A549 (cell line): ENCODE results near the gene SDF2. TPM values are rescaled to one million over a fixed set of nuclear protein-coding genes. Genes with fewer than 3 reads are reported as not detected.

Experiments
- ATAC-seq, 2 experiments: fragments of 200-7000 bp in 1 of 2; fragments of >200 bp in 1 of 2; cut with Nextera tagmentation in 1 of 2; cut with Tn5 transposase in 1 of 2; 3 replicates each; pipeline versions ENCODE4 v1.8.0 to v1.9.1; 2018 to 2020; ENCODE audit warnings: mild to moderate bottlenecking in 1 of 2, moderate library complexity in 1 of 2
- CTCF ChIA-PET: fragments of 300-600 bp; sonication (Branson Sonifier 250); formaldehyde crosslinking; extraction: SDS; loops from one replicate; lab custom pipeline; 2021; ENCODE audit warnings: antibody characterized with exemption, inconsistent platforms; lab: Yijun Ruan, JAX
- POLR2A ChIA-PET: fragments of 350-600 bp; formaldehyde crosslinking; extraction: SDS; loops from one replicate; lab custom pipeline; 2021; ENCODE audit warnings: antibody characterized with exemption, inconsistent platforms; lab: Yijun Ruan, JAX
- DNase-seq, 2 experiments: peaks; one replicate each; pipeline versions ENCODE4 v3.0.0 to v3.0.0-alpha.2; 2011 to 2016; ENCODE audit warnings: low read depth in 1 of 2, low spot score in 1 of 2
- FAIRE-seq: peaks from 2 replicates; lab custom pipeline; 2011; peaks lifted over from hg19 to GRCh38; lab: Jason Lieb, UNC
- H3K27ac ChIP-seq, 2 experiments: fragments of >200 bp; sonication (Bioruptor Twin); formaldehyde crosslinking; 3 replicates each; pipeline ENCODE4 v1.5.1; 2016 to 2017
- H3K4me1 ChIP-seq: fragments of >200 bp; sonication (Bioruptor Twin); formaldehyde crosslinking; 3 replicates; pipeline ENCODE4 v1.6.1; 2016
- H3K4me2 ChIP-seq: fragments of >200 bp; sonication (Bioruptor Twin); formaldehyde crosslinking; 3 replicates; pipeline ENCODE4 v1.6.1; 2016
- H3K4me3 ChIP-seq: fragments of >200 bp; sonication (Bioruptor Twin); formaldehyde crosslinking; 3 replicates; pipeline ENCODE4 v1.5.1; 2016
- H3K9me3 ChIP-seq: fragments of >200 bp; sonication (Bioruptor Twin); formaldehyde crosslinking; 3 replicates; pipeline ENCODE4 v1.6.1; 2016
- ATOH8 ChIP-seq: fragments of 250-450 bp; sonication (Bioruptor Pico); IDR thresholded peaks from 2 replicates; pipeline ENCODE4 v1.5.0; 2020; ENCODE audit warnings: low read depth, mild to moderate bottlenecking, moderate library complexity
- BHLHE40 ChIP-seq: IDR thresholded peaks from 2 replicates; pipeline ENCODE4 v1.6.1; 2012; ENCODE audit warnings: low read depth, low read length, inconsistent platforms
- CBX2 ChIP-seq: fragments of 200-600 bp; sonication (generic); IDR thresholded peaks from 2 replicates; pipeline ENCODE4 v1.6.1; 2016; ENCODE audit warnings: low read depth, mild to moderate bottlenecking, borderline replicate concordance
- CBX8 ChIP-seq: fragments of 200-600 bp; sonication (generic); IDR thresholded peaks from 2 replicates; pipeline ENCODE4 v1.6.1; 2016
- EHF ChIP-seq: fragments of 250-450 bp; sonication (Bioruptor Pico); IDR thresholded peaks from 2 replicates; pipeline ENCODE4 v1.5.0; 2020; ENCODE audit warnings: mild to moderate bottlenecking
- FOSB ChIP-seq: fragments of 250-450 bp; sonication (Bioruptor Pico); IDR thresholded peaks from 2 replicates; pipeline ENCODE4 v1.5.0; 2020; ENCODE audit warnings: mild to moderate bottlenecking, moderate library complexity
- FOSL2 ChIP-seq, 2 experiments: fragments of 450-650 bp in 1 of 2; fragments of >200 bp in 1 of 2; sonication (Bioruptor Twin) in 1 of 2; formaldehyde crosslinking; IDR thresholded peaks; 2 replicates each; pipeline versions ENCODE4 v1.5.0 to v1.6.1; 2016 to 2020; ENCODE audit warnings: mild to moderate bottlenecking in 1 of 2, moderate library complexity in 1 of 2
- FOXS1 ChIP-seq: fragments of 250-450 bp; sonication (Bioruptor Pico); IDR thresholded peaks from 2 replicates; pipeline ENCODE4 v1.5.0; 2020; ENCODE audit warnings: mild to moderate bottlenecking, moderate library complexity
- HMGXB4 ChIP-seq: fragments of 250-450 bp; sonication (Bioruptor Pico); IDR thresholded peaks from 2 replicates; pipeline ENCODE4 v1.5.0; 2021; ENCODE audit warnings: mild to moderate bottlenecking, moderate library complexity, borderline replicate concordance
- HOXB5 ChIP-seq: fragments of 250-450 bp; sonication (Bioruptor Pico); IDR thresholded peaks from 2 replicates; pipeline ENCODE4 v1.5.0; 2020; ENCODE audit warnings: mild to moderate bottlenecking, moderate library complexity
- MAZ ChIP-seq: fragments of 150-350 bp; IDR thresholded peaks from 2 replicates; pipeline ENCODE4 v1.6.1; 2014; ENCODE audit warnings: antibody characterized with exemption, low read depth, low read length, borderline replicate concordance
- MYC ChIP-seq: IDR thresholded peaks from 2 replicates; pipeline ENCODE4 v1.6.1; 2012; ENCODE audit warnings: mild to moderate bottlenecking, inconsistent platforms, low read length, improper control_type of control experiment, borderline replicate concordance
- PBX3 ChIP-seq: IDR thresholded peaks from 2 replicates; pipeline ENCODE4 v1.6.1; 2012
- RAD21 ChIP-seq, 2 experiments: fragments of >200 bp in 1 of 2; sonication (Bioruptor Twin) in 1 of 2; formaldehyde crosslinking in 1 of 2; IDR thresholded peaks in 1 of 2; conservative IDR thresholded peaks in 1 of 2; 2 replicates in 1 of 2; 3 replicates in 1 of 2; pipeline ENCODE4 v1.6.1; 2012 to 2018; ENCODE audit warnings: inconsistent platforms in 1 of 2
- RNF2 ChIP-seq: fragments of 200-600 bp; sonication (generic); IDR thresholded peaks from 2 replicates; pipeline ENCODE4 v1.6.1; 2016; ENCODE audit warnings: low read depth, mild to moderate bottlenecking, antibody characterized with exemption, moderate library complexity, borderline replicate concordance
- SREBF2 ChIP-seq: fragments of 450-650 bp; IDR thresholded peaks from 2 replicates; pipeline ENCODE4 v1.6.1; 2014; ENCODE audit warnings: mild to moderate bottlenecking, moderate library complexity
- ZSCAN20 ChIP-seq: fragments of 250-450 bp; sonication (Bioruptor Pico); IDR thresholded peaks from 2 replicates; pipeline ENCODE4 v1.8.0; 2022; ENCODE audit warnings: mild to moderate bottlenecking, moderate library complexity
- WGBS: methylation state at CpG from one replicate; pipeline ENCODE4 v1.1.6; 2017; ENCODE audit errors: missing lambda C conversion rate; 5-methylcytosine and 5-hydroxymethylcytosine counted together
- polyA plus RNA-seq, 4 experiments: library from polyadenylated mRNA; depleted of rRNA in 3 of 4; stranded (reverse); fragments of >200 nt; fragmentation: RNase III in 1 of 4; extraction: RNeasy Plus Mini Kit Qiagen cat#74134 plus additional on column Dnase treatment in 1 of 4; gene quantifications; 2 replicates in 3 of 4; 3 replicates in 1 of 4; pipeline ENCODE4 v1.2.3, GENCODE V29; 2011 to 2017
- TF ChIP-seq, protein P1 (sequence below): IDR thresholded peaks from 2 replicates; pipeline ENCODE4 v1.6.1; 2012; ENCODE audit warnings: low read depth, borderline replicate concordance
- TF ChIP-seq, protein P2 (sequence below): IDR thresholded peaks from 2 replicates; pipeline ENCODE4 v1.6.1; 2012
- TF ChIP-seq, protein P3 (sequence below): fragments of >200 bp; sonication (Bioruptor Twin); formaldehyde crosslinking; IDR thresholded peaks from 2 replicates; pipeline ENCODE4 v1.6.1; 2016

Gene SDF2
- polyA plus RNA-seq, 2 of the 4 experiments (the other 2 are of a cell fraction) = 87.9 to 93.8 TPM

DNA sequence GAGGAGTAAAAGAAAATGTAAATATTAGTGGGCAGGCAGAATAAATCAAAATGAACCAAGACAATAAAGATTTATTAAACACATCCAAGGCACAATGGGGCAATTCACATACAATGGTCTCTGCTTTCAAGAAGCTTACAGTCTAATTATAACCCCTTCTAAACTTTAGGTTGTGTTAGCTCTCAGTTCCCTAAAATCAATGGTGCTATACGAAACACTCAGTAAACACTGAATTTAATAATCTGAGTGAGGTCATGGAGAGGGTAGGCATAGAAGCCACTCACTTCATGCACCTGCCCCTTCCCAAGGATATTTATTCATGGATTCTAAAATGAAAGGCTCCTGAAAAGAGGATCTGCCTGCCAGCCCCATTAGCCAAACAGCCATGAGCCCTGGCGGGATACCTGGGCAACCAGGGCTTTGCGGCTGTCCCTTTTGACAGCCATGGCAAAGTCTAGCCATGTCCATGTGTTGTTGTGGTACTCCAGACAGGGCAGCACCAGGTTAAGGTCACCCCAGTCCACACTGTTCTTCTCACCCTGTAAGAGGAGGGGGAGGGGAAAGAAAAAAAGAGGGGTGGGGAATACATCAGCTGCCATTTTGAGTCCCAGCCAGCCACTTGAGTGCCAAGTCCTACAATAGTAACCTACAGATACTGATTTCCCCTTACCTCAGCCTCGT is 46.3 kb downstream of the SDF2 start:
- 93% methylated on average over 4 of the region's 4 CpGs for WGBS
- Histone ChIP-seq H3K9me3 (no peaks in the 10 kb centered on the region), H3K4me2 (no peak overlapping the region), H3K4me1 (no peaks in the 10 kb centered on the region), H3K4me3 (no peak overlapping the region), H3K27ac (no peak overlapping the region)
- DNase-seq (no peak), FAIRE-seq (no peak), ATAC-seq (no peak)
- ChIA-PET POLR2A (interaction anchor here (0.6 to 1.8 kb wide), 2 partner anchors 29 to 37 kb away, joined by 4 to 7 read pairs; partner anchors contain the start of gene BLTP2), CTCF (interaction anchor here (1.0 to 2.1 kb wide), 9 partner anchors 9 to 131 kb away, joined by 3 to 7 read pairs (median 5); no protein-coding TSS in a partner anchor)
- TF ChIP-seq HOXB5 (CRISPR knock-in tag) = no peak
- TF ChIP-seq EHF (CRISPR knock-in tag) = no peak
- TF ChIP-seq RNF2 = no peak
- TF ChIP-seq ATOH8 (CRISPR knock-in tag) = no peak
- TF ChIP-seq ZSCAN20 (CRISPR knock-in tag) = no peak
- TF ChIP-seq CBX8 = no peak
- TF ChIP-seq RAD21 (conservative IDR thresholded peaks at IDR 0.05 in 1 of 2, IDR thresholded peaks at IDR 0.05 in 1 of 2) = no peak
- no peak for TF ChIP-seq FOXS1 (CRISPR knock-in tag)
- TF ChIP-seq CBX2 = no peak
- no peak for TF ChIP-seq MAZ
- no peak for TF ChIP-seq SREBF2
- no peak for TF ChIP-seq FOSB (CRISPR knock-in tag)
- no peak for TF ChIP-seq MYC
- TF ChIP-seq FOSL2 (IDR thresholded peaks at IDR 0.05) = no peak
- TF ChIP-seq FOSL2 (CRISPR knock-in tag; IDR thresholded peaks at IDR 0.05) = no peak
- TF ChIP-seq, protein P1, sequence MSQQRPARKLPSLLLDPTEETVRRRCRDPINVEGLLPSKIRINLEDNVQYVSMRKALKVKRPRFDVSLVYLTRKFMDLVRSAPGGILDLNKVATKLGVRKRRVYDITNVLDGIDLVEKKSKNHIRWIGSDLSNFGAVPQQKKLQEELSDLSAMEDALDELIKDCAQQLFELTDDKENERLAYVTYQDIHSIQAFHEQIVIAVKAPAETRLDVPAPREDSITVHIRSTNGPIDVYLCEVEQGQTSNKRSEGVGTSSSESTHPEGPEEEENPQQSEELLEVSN = no peak

DNA sequence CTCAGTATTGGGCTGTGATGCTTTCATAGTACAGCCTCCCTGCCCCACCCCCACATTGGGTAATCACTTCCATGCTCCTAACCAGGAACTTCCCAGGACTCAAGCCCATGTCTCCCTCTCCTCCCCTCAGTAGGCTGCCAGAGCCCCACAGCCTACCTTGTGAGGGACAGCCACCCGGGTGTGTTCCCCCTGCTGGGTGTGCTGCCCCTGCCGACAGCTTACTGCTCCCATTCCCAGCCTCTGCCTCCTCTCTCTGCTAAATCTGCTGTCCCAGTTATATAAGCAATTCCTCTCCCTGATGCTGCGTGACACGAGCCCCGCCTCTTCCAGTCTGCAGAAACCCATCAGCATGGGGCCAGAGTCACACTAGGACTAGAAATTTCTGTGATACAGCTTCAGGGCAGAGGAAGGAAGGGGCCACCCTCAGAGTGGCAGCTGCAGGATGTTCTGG is 47.8 kb downstream of the SDF2 start, which contains the start of gene RSKR:
TSS of gene RSKR (minus strand) at position 255 of the 451 bp plus-strand sequence. CDS start at position 231, 24 bp downstream.
- DNase-seq (no peak), ATAC-seq (peak in 1 of 2 experiments; percentile 10; a peak in 2 of 6 replicates), FAIRE-seq (no peak)
- CTCF ChIA-PET = interaction anchor here (0.6 to 2.3 kb wide), 14 partner anchors 8 to 122 kb away, joined by 3 to 11 read pairs (median 5); partner anchors contain the start of gene PIGS
- no peak within 1 kb of the TSS for H3K27ac ChIP-seq
- no peaks in the 10 kb centered on the region for H3K9me3 ChIP-seq
- POLR2A ChIA-PET = no interaction called here
- no peaks in the 10 kb centered on the region for H3K4me1 ChIP-seq
- H3K4me3 ChIP-seq = no peak within 1 kb of the TSS
- TF ChIP-seq BHLHE40 = no peak
- TF ChIP-seq, protein P2, sequence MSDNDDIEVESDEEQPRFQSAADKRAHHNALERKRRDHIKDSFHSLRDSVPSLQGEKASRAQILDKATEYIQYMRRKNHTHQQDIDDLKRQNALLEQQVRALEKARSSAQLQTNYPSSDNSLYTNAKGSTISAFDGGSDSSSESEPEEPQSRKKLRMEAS = no peak
- TF ChIP-seq, protein P3, sequence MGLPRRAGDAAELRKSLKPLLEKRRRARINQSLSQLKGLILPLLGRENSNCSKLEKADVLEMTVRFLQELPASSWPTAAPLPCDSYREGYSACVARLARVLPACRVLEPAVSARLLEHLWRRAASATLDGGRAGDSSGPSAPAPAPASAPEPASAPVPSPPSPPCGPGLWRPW = no peak
- TF ChIP-seq PBX3 = no peak
- no peak for TF ChIP-seq HMGXB4
- H3K4me2 ChIP-seq = no peak within 1 kb of the TSS
- 94% methylated on average over 5 of the region's 5 CpGs for WGBS
